Neural progenitor cell (in vitro differentiated cells): ENCODE measurements around the gene S100A12. TPM values are rescaled to one million over a fixed set of nuclear protein-coding genes. Genes with fewer than 3 reads are reported as not detected.
A peak's percentile ranks its signal among the peaks of the same experiment; 100 is the strongest.

Source experiments
- DNase-seq: peaks from one replicate; pipeline ENCODE4 v3.0.0-alpha.2; 2016; ENCODE audit warnings: low spot score
- H2AFZ ChIP-seq: fragments of 200-600 bp; sonication (generic); replicated peaks from 2 replicates; pipeline ENCODE4 v1.6.1; 2016; ENCODE audit warnings: antibody characterized with exemption
- H3F3A ChIP-seq: fragments of 200-600 bp; sonication (generic); 2 replicates; pipeline ENCODE4 v1.6.1; 2016; ENCODE audit warnings: antibody characterized with exemption, low read depth
- H3K27ac ChIP-seq: fragments of 200-600 bp; sonication (generic); 2 replicates; pipeline ENCODE4 v1.5.1; 2016; ENCODE audit warnings: mild to moderate bottlenecking
- H3K27me3 ChIP-seq: fragments of 200-600 bp; sonication (generic); 2 replicates; pipeline ENCODE4 v1.6.1; 2016; ENCODE audit warnings: mild to moderate bottlenecking, moderate library complexity
- H3K36me3 ChIP-seq: fragments of 200-600 bp; sonication (generic); 2 replicates; pipeline ENCODE4 v1.5.1; 2016
- H3K4me1 ChIP-seq: fragments of 200-600 bp; sonication (generic); 2 replicates; pipeline ENCODE4 v1.6.1; 2016; ENCODE audit warnings: mixed run types
- H3K4me2 ChIP-seq: fragments of 200-600 bp; sonication (generic); 2 replicates; pipeline ENCODE4 v1.6.1; 2016
- H3K4me3 ChIP-seq: fragments of 200-600 bp; sonication (generic); 2 replicates; pipeline ENCODE4 v1.5.1; 2016
- H3K79me2 ChIP-seq: fragments of 200-600 bp; sonication (generic); 2 replicates; pipeline ENCODE4 v1.6.1; 2016; ENCODE audit warnings: low read depth
- H3K9ac ChIP-seq: fragments of 200-600 bp; sonication (generic); 2 replicates; pipeline ENCODE4 v1.6.1; 2016
- H3K9me3 ChIP-seq: fragments of 200-600 bp; sonication (generic); 2 replicates; pipeline ENCODE4 v1.5.1; 2016; ENCODE audit warnings: low read depth
- H4K20me1 ChIP-seq: fragments of 200-600 bp; sonication (generic); 2 replicates; pipeline ENCODE4 v1.6.1; 2016; ENCODE audit warnings: low read depth
- H3K27ac Mint-ChIP-seq: 3 replicates; pipeline ENCODE4 v1.8.0; 2021; ENCODE audit warnings: mixed read lengths
- H3K27me3 Mint-ChIP-seq: 2 replicates; pipeline ENCODE4 v1.8.0; 2022; ENCODE audit warnings: low read depth, mild to moderate bottlenecking, inconsistent platforms, moderate library complexity, mixed read lengths; ENCODE audit not compliant: insufficient read depth
- H3K36me3 Mint-ChIP-seq: 3 replicates; pipeline ENCODE4 v1.8.0; 2021; ENCODE audit warnings: mixed read lengths
- H3K4me1 Mint-ChIP-seq: 3 replicates; pipeline ENCODE4 v1.8.0; 2021; ENCODE audit warnings: mixed read lengths
- H3K4me3 Mint-ChIP-seq: 3 replicates; pipeline ENCODE4 v1.8.0; 2021; ENCODE audit warnings: mild to moderate bottlenecking, moderate library complexity, mixed read lengths
- H3K9me3 Mint-ChIP-seq: 3 replicates; pipeline ENCODE4 v1.8.0; 2020; ENCODE audit warnings: mixed read lengths
- EZH2 ChIP-seq: fragments of 200-600 bp; sonication (generic); IDR thresholded peaks from 2 replicates; pipeline ENCODE4 v1.6.1; 2017; ENCODE audit warnings: antibody characterized with exemption, mild to moderate bottlenecking, moderate library complexity
- EZH2phosphoT487 ChIP-seq: fragments of 200-600 bp; sonication (generic); IDR thresholded peaks from 2 replicates; pipeline ENCODE4 v1.6.1; 2017; ENCODE audit warnings: antibody characterized with exemption
- total RNA-seq: library from RNA; depleted of rRNA; stranded (reverse); fragments of >200 nt; gene quantifications from 2 replicates; pipeline ENCODE4 v1.2.3, GENCODE V29; 2015; ENCODE audit warnings: low replicate concordance
- TF ChIP-seq, protein P1 (sequence below): fragments of 200-600 bp; sonication (generic); IDR thresholded peaks from 2 replicates; pipeline ENCODE4 v1.5.1; 2017; ENCODE audit warnings: antibody characterized with exemption, mild to moderate bottlenecking

S100A12 gene
- total RNA-seq, 1 donor from 2014 or later = not detected

DNA sequence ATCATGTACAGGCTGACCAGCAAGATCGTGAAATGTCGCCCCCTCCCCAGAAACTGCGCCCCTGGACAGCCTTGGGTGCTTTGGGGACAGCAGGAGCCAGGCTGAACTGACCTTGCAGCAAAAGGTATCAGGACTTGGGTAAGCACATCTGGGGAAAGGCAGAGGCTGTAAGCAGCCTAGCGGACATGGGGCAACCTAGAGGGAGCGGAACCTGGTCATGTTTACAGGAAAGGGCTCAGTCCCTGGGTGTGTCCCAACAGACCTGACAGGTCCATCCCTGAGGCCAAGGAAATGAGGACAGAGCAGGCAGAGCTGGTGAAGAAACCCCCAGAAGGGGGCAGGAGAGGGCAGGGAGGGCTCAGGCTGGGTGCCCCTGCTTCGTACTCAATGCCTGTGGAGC lies 18.5 kb upstream of the S100A12 start:
- no peak overlapping the region for H3K4me3 Mint-ChIP-seq
- H3K9ac ChIP-seq = no peak overlapping the region

DNA sequence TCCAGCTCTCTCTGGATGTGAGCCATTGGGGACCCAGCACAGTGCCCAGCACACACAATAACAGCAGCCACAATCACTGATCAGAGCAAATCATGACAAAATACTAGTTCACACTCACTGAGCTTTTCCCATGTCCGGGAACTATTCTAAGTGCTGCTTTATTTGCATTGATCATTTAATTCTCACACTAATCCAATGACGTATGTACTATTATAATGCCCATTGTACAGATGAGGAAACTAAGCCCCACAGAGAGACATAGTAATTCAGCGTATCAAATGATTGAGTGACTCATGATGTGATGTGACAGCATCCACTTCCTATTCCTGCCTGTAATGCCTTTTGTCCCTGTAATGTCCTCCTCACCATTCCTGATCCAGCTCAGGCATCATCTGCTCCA lies 17.4 kb upstream of the S100A12 start:
- Histone ChIP-seq H3K9ac (no peak overlapping the region), H2AFZ (no peak overlapping the region), H3F3A (no peaks in the 10 kb centered on the region), H3K4me2 (no peak overlapping the region), H3K36me3 (no peaks in the 10 kb centered on the region), H3K27me3 (no peaks in the 10 kb centered on the region), H3K4me1 (no peaks in the 10 kb centered on the region), H3K27ac (no peak overlapping the region), H3K79me2 (no peaks in the 10 kb centered on the region), H4K20me1 (no peaks in the 10 kb centered on the region), H3K4me3 (no peak overlapping the region), H3K9me3 (no peaks in the 10 kb centered on the region)
- H3K27me3 Mint-ChIP-seq = peaks cover 6% of the 10 kb centered on the region
- no peak overlapping the region for H3K27ac Mint-ChIP-seq
- no peak overlapping the region for H3K4me3 Mint-ChIP-seq
- DNase-seq = no peak
- no peaks in the 10 kb centered on the region for H3K36me3 Mint-ChIP-seq
- H3K9me3 Mint-ChIP-seq = no peaks in the 10 kb centered on the region
- TF ChIP-seq EZH2phosphoT487 (no peak), EZH2 (no peak)
- TF ChIP-seq, protein P1, sequence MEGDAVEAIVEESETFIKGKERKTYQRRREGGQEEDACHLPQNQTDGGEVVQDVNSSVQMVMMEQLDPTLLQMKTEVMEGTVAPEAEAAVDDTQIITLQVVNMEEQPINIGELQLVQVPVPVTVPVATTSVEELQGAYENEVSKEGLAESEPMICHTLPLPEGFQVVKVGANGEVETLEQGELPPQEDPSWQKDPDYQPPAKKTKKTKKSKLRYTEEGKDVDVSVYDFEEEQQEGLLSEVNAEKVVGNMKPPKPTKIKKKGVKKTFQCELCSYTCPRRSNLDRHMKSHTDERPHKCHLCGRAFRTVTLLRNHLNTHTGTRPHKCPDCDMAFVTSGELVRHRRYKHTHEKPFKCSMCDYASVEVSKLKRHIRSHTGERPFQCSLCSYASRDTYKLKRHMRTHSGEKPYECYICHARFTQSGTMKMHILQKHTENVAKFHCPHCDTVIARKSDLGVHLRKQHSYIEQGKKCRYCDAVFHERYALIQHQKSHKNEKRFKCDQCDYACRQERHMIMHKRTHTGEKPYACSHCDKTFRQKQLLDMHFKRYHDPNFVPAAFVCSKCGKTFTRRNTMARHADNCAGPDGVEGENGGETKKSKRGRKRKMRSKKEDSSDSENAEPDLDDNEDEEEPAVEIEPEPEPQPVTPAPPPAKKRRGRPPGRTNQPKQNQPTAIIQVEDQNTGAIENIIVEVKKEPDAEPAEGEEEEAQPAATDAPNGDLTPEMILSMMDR = no peak
- H3K4me1 Mint-ChIP-seq = no peaks in the 10 kb centered on the region

More for the DNA sequence above, 18.5 kb upstream of the S100A12 start:
- H3K4me3 ChIP-seq = no peak overlapping the region
- no peak overlapping the region for H3K27ac Mint-ChIP-seq
- H3K9me3 ChIP-seq = no peaks in the 10 kb centered on the region
- no peaks in the 10 kb centered on the region for H3K9me3 Mint-ChIP-seq
- H4K20me1 ChIP-seq = no peaks in the 10 kb centered on the region
- TF ChIP-seq, protein P1 = peak; percentile 35
- no peak for TF ChIP-seq EZH2phosphoT487
- no peak for TF ChIP-seq EZH2
- peak; percentile 20 for DNase-seq
- no peaks in the 10 kb centered on the region for H3K4me1 ChIP-seq
- no peaks in the 10 kb centered on the region for H3F3A ChIP-seq
- no peaks in the 10 kb centered on the region for H3K36me3 Mint-ChIP-seq
- no peak overlapping the region for H3K4me2 ChIP-seq
- no peaks in the 10 kb centered on the region for H3K4me1 Mint-ChIP-seq
- no peaks in the 10 kb centered on the region for H3K79me2 ChIP-seq
- H3K27ac ChIP-seq = no peak overlapping the region
- H3K36me3 ChIP-seq = no peaks in the 10 kb centered on the region
- H2AFZ ChIP-seq = no peak overlapping the region
- peaks cover 6% of the 10 kb centered on the region for H3K27me3 Mint-ChIP-seq
- no peaks in the 10 kb centered on the region for H3K27me3 ChIP-seq

DNA sequence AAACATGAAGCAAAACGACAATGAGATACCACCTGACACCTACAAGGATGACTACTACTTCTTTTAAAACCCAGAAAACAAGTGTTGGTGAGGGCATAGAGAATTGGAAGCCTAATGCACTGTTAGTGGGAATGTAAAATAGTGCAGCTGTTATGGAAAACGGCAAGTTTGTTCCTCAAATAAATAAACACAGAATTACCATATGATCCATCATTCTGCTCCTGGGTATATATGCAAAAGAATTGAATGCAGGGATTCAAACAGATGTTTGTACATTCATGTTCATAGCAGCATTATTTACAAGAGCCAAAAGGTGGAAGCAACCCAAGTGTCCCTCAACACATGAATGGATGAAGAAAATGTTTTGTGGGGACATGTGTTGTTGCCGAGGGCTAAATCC lies 16.8 kb upstream of the S100A12 start:
- Histone ChIP-seq H3K4me2 (no peak overlapping the region), H3K27ac (no peak overlapping the region), H3K27me3 (no peaks in the 10 kb centered on the region), H3K36me3 (no peaks in the 10 kb centered on the region), H4K20me1 (no peaks in the 10 kb centered on the region), H3K4me1 (no peaks in the 10 kb centered on the region), H2AFZ (no peak overlapping the region), H3K4me3 (no peak overlapping the region), H3K9me3 (no peaks in the 10 kb centered on the region), H3F3A (no peaks in the 10 kb centered on the region), H3K79me2 (no peaks in the 10 kb centered on the region), H3K9ac (no peak overlapping the region)
- H3K27me3 Mint-ChIP-seq = peaks cover 4% of the 10 kb centered on the region
- no peak overlapping the region for H3K4me3 Mint-ChIP-seq
- H3K9me3 Mint-ChIP-seq = no peaks in the 10 kb centered on the region
- no peak overlapping the region for H3K27ac Mint-ChIP-seq
- H3K36me3 Mint-ChIP-seq = no peaks in the 10 kb centered on the region
- no peaks in the 10 kb centered on the region for H3K4me1 Mint-ChIP-seq
- TF ChIP-seq EZH2 (no peak), EZH2phosphoT487 (no peak)
- TF ChIP-seq, protein P1 = no peak
- no peak for DNase-seq
